H1 (cell line): ENCODE data around the gene RABEP2. TPM values are rescaled to one million over a fixed set of nuclear protein-coding genes. Genes with fewer than 3 reads are reported as not detected.

Experiments
- CTCF ChIA-PET: fragments of 300-600 bp; sonication (Branson Sonifier 250); formaldehyde crosslinking; loops from one replicate; lab custom pipeline; 2021; ENCODE audit not compliant: partially characterized antibody; lab: Charles Lee
- POLR2A ChIA-PET: fragments of 300-600 bp; sonication (Branson Sonifier 250); formaldehyde crosslinking; loops from one replicate; lab custom pipeline; 2021; ENCODE audit warnings: inconsistent platforms; ENCODE audit not compliant: partially characterized antibody; lab: Charles Lee
- DNase-seq, 2 experiments: peaks; one replicate each; pipeline versions ENCODE4 v3.0.0 to v3.0.0-alpha.2; 2010 to 2022; ENCODE audit warnings: low spot score in 2 of 2, low read depth in 1 of 2, mixed read lengths in 1 of 2
- FAIRE-seq: peaks from 2 replicates; lab custom pipeline; 2011; peaks lifted over from hg19 to GRCh38; lab: Jason Lieb, UNC
- H2AFZ ChIP-seq: 2 replicates; pipeline ENCODE4 v1.8.1; 2012; ENCODE audit warnings: low read length, inconsistent platforms
- H2AK5ac ChIP-seq: 2 replicates; pipeline ENCODE4 v1.6.1; 2013; ENCODE audit warnings: low read depth, low read length
- H2BK120ac ChIP-seq: replicated peaks from 2 replicates; pipeline ENCODE3; 2013; ENCODE audit warnings: low read depth, low read length, inconsistent platforms
- H2BK12ac ChIP-seq: 2 replicates; pipeline ENCODE4 v1.6.1; 2013; ENCODE audit warnings: low read depth, low read length
- H2BK15ac ChIP-seq: 2 replicates; pipeline ENCODE4 v1.6.1; 2013; ENCODE audit warnings: low read length
- H2BK20ac ChIP-seq: 2 replicates; pipeline ENCODE4 v1.6.1; 2013; ENCODE audit warnings: low read length
- H2BK5ac ChIP-seq: 2 replicates; pipeline ENCODE4 v1.6.1; 2013; ENCODE audit warnings: low read depth, low read length
- H3K14ac ChIP-seq: 2 replicates; pipeline ENCODE4 v1.6.1; 2013; ENCODE audit warnings: inconsistent platforms; ENCODE audit not compliant: insufficient read length
- H3K18ac ChIP-seq: 2 replicates; pipeline ENCODE4 v1.6.1; 2013; ENCODE audit warnings: low read length; ENCODE audit errors: extremely low read depth
- H3K23ac ChIP-seq: 2 replicates; pipeline ENCODE4 v1.6.1; 2013; ENCODE audit warnings: inconsistent platforms; ENCODE audit not compliant: insufficient read length
- H3K23me2 ChIP-seq: 2 replicates; pipeline ENCODE4 v1.6.1; 2013; ENCODE audit warnings: low read depth, low read length
- H3K27ac ChIP-seq: 2 replicates; pipeline ENCODE4 v1.6.1; 2011; ENCODE audit warnings: low read depth, low read length, inconsistent platforms
- H3K27me3 ChIP-seq, 4 experiments: replicated peaks in 1 of 4; 1 replicate in 1 of 4; 2 replicates in 3 of 4; pipeline versions ENCODE4 v1.6.1 to v1.8.1; 2011 to 2013; ENCODE audit warnings: low read length in 3 of 4, mild to moderate bottlenecking in 3 of 4, inconsistent platforms in 2 of 4, mixed read lengths in 2 of 4, moderate library complexity in 1 of 4; ENCODE audit not compliant: control insufficient read depth in 3 of 4, insufficient read depth in 3 of 4; ENCODE audit errors: extremely low read depth in 1 of 4
- H3K36me3 ChIP-seq, 4 experiments: 2 replicates each; pipeline versions ENCODE4 v1.6.1 to v1.8.1; 2011 to 2013; ENCODE audit warnings: mild to moderate bottlenecking in 4 of 4, low read length in 3 of 4, moderate library complexity in 2 of 4, control low read depth in 1 of 4, inconsistent platforms in 1 of 4; ENCODE audit not compliant: insufficient read depth in 4 of 4, control insufficient read depth in 2 of 4
- H3K4ac ChIP-seq: replicated peaks from 2 replicates; pipeline ENCODE3; 2013; ENCODE audit warnings: low read length, low read depth, mixed read lengths, inconsistent platforms; ENCODE audit not compliant: insufficient read length
- H3K4me1 ChIP-seq, 4 experiments: replicated peaks in 1 of 4; 1 replicate in 1 of 4; 2 replicates in 3 of 4; pipeline versions ENCODE4 v1.6.1 to v1.8.1; 2011 to 2013; ENCODE audit warnings: low read length in 3 of 4, inconsistent platforms in 2 of 4, mixed read lengths in 1 of 4; ENCODE audit not compliant: insufficient read depth in 4 of 4, control insufficient read depth in 3 of 4
- H3K4me2 ChIP-seq, 2 experiments: 2 replicates each; pipeline versions ENCODE4 v1.6.1 to v1.8.1; 2011 to 2013; ENCODE audit warnings: low read depth in 2 of 2, low read length in 2 of 2, control low read depth in 1 of 2, inconsistent platforms in 1 of 2, mild to moderate bottlenecking in 1 of 2; ENCODE audit not compliant: insufficient read depth in 1 of 2
- H3K4me3 ChIP-seq, 4 experiments: fragments of 200-600, 300-600 bp in 1 of 4; sonication (generic), shearing (Covaris generic), sonication (Bioruptor Twin) in 1 of 4; 2 replicates each; pipeline versions ENCODE4 v1.5.1 to v1.8.1; 2011 to 2016; ENCODE audit warnings: low read length in 4 of 4, low read depth in 3 of 4, control low read depth in 2 of 4, inconsistent platforms in 2 of 4, mild to moderate bottlenecking in 2 of 4, mixed read lengths in 1 of 4, moderate library complexity in 1 of 4; ENCODE audit not compliant: insufficient read depth in 2 of 4; ENCODE audit errors: extremely low read depth in 1 of 4
- H3K56ac ChIP-seq: replicated peaks from 2 replicates; pipeline ENCODE3; 2013; ENCODE audit warnings: low read depth, mild to moderate bottlenecking, mixed read lengths, low read length, inconsistent platforms; ENCODE audit not compliant: insufficient read length
- H3K79me1 ChIP-seq: 2 replicates; pipeline ENCODE4 v1.6.1; 2013; ENCODE audit warnings: low read depth, low read length, control low read depth
- H3K79me2 ChIP-seq, 2 experiments: 2 replicates each; pipeline versions ENCODE4 v1.6.1 to v1.8.1; 2012 to 2013; ENCODE audit warnings: low read length in 2 of 2, mild to moderate bottlenecking in 2 of 2, inconsistent platforms in 1 of 2; ENCODE audit not compliant: insufficient read depth in 2 of 2, control insufficient read depth in 1 of 2
- H3K9ac ChIP-seq, 4 experiments: replicated peaks in 1 of 4; 1 replicate in 1 of 4; 2 replicates in 3 of 4; pipeline versions ENCODE4 v1.6.1 to v1.8.1; 2011 to 2013; ENCODE audit warnings: low read depth in 3 of 4, low read length in 3 of 4, control low read depth in 2 of 4, mild to moderate bottlenecking in 2 of 4, moderate library complexity in 2 of 4, inconsistent platforms in 1 of 4; ENCODE audit errors: extremely low read depth in 1 of 4
- H3K9me3 ChIP-seq, 2 experiments: 2 replicates each; pipeline versions ENCODE4 v1.6.1 to v1.8.1; 2012 to 2013; ENCODE audit warnings: mild to moderate bottlenecking in 2 of 2, moderate library complexity in 2 of 2, control low read depth in 1 of 2, inconsistent platforms in 1 of 2, low read depth in 1 of 2, low read length in 1 of 2, mixed read lengths in 1 of 2; ENCODE audit not compliant: insufficient read depth in 2 of 2
- H4K20me1 ChIP-seq, 2 experiments: replicated peaks in 1 of 2; 2 replicates each; pipeline versions ENCODE3 to v1.8.1; 2011 to 2013; ENCODE audit warnings: inconsistent platforms in 2 of 2, low read length in 2 of 2, mild to moderate bottlenecking in 1 of 2; ENCODE audit not compliant: insufficient read depth in 2 of 2, control insufficient read depth in 1 of 2
- H4K5ac ChIP-seq: 2 replicates; pipeline ENCODE4 v1.6.1; 2013; ENCODE audit warnings: low read length, low read depth, mixed read lengths, inconsistent platforms; ENCODE audit not compliant: insufficient read length
- H4K8ac ChIP-seq: 2 replicates; pipeline ENCODE4 v1.8.0; 2013; ENCODE audit warnings: mild to moderate bottlenecking, moderate library complexity, low read length, inconsistent platforms; ENCODE audit not compliant: insufficient read depth; ENCODE audit errors: extremely low read depth
- H4K91ac ChIP-seq: replicated peaks from 2 replicates; pipeline ENCODE3; 2013; ENCODE audit warnings: low read length, mixed read lengths, inconsistent platforms; ENCODE audit not compliant: insufficient read length
- ATF3 ChIP-seq: IDR thresholded peaks from 2 replicates; pipeline ENCODE4 v1.6.1; 2011; ENCODE audit warnings: low read depth, mild to moderate bottlenecking, low read length; ENCODE audit not compliant: insufficient read depth
- CREB1 ChIP-seq: IDR thresholded peaks from 2 replicates; pipeline ENCODE4 v1.6.1; 2012; ENCODE audit warnings: inconsistent platforms
- CTCF ChIP-seq, 3 experiments: IDR thresholded peaks; 1 replicate in 2 of 3; 2 replicates in 1 of 3; pipeline versions ENCODE4 v1.5.1 to v1.6.1; 2011; ENCODE audit warnings: low read length in 3 of 3, mild to moderate bottlenecking in 3 of 3, inconsistent platforms in 2 of 3, low read depth in 1 of 3, moderate library complexity in 1 of 3; ENCODE audit not compliant: insufficient read depth in 1 of 3; ENCODE audit errors: control extremely low read depth in 1 of 3
- HDAC6 ChIP-seq: IDR thresholded peaks from one replicate; pipeline ENCODE4 v1.7.1; 2012; ENCODE audit warnings: low read depth, mild to moderate bottlenecking, inconsistent platforms, low read length, moderate library complexity
- JUN ChIP-seq: IDR thresholded peaks from 2 replicates; pipeline ENCODE4 v1.6.1; 2011; ENCODE audit warnings: low read depth, mild to moderate bottlenecking, improper control_type of control experiment, low read length
- SIRT6 ChIP-seq: IDR thresholded peaks from one replicate; pipeline ENCODE4 v1.7.1; 2012; ENCODE audit warnings: low read length, inconsistent platforms
- WGBS, 2 experiments: shearing (Covaris generic) in 1 of 2; methylation state at CpG; one replicate each; pipeline versions ENCODE4 v1.1.6 to v1.1.7; 2013 to 2015; ENCODE audit warnings: low lambda C conversion rate in 2 of 2, mixed read lengths in 2 of 2, inconsistent platforms in 1 of 2, low coverage in 1 of 2, missing lambda C conversion rate in 1 of 2; ENCODE audit not compliant: insufficient replicate concordance in 2 of 2, insufficient coverage in 1 of 2, insufficient read length in 1 of 2; ENCODE audit errors: extremely low coverage in 1 of 2, missing lambda C conversion rate in 1 of 2; 5-methylcytosine and 5-hydroxymethylcytosine counted together
- long read RNA-seq, 2 experiments: library from RNA in 1 of 2; library from capped mRNA in 1 of 2; stranded (forward); transcript quantifications; one replicate each; pipeline ENCODE4 v2.0.0, GENCODE V29; 2021; ENCODE audit warnings: inconsistent platforms in 1 of 2
- polyA minus RNA-seq, 3 experiments: library from RNA; depleted of rRNA, polyadenylated mRNA; stranded (reverse); fragments of >200 nt; gene quantifications; 1 replicate in 2 of 3; 2 replicates in 1 of 3; pipeline ENCODE4 v1.2.3, GENCODE V29; 2011
- polyA plus RNA-seq, 7 experiments: library from polyadenylated mRNA; depleted of rRNA in 3 of 7; stranded (reverse) in 5 of 7; unstranded in 2 of 7; fragments of >200 nt in 5 of 7; fragments of 200-250 nt in 2 of 7; gene quantifications; 1 replicate in 5 of 7; 2 replicates in 1 of 7; 4 replicates in 1 of 7; pipeline versions ENCODE4 v1.2.1 to v1.2.3, GENCODE V29; 2011 to 2013; ENCODE audit warnings: missing spikeins in 2 of 7, mixed read lengths in 2 of 7
- total RNA-seq: library from RNA; stranded (reverse); fragmentation: NEBNext Ultra II Directional; extraction: Animal tissue kit (Norgen Biotek cat#: 25700); gene quantifications from 2 replicates; pipeline ENCODE4 v1.2.1, GENCODE V29; 2021

The RABEP2 gene
- total RNA-seq (13.3 and 14.9 TPM in 2 replicates), polyA plus RNA-seq (2011; rRNA removed) (10.4 and 13.2 TPM in 2 replicates), polyA minus RNA-seq (2011; rRNA and poly(A)+ RNA removed) (3.9 and 4.0 TPM in 2 replicates)
- 21.1 TPM for polyA plus RNA-seq (2011; cell fraction: cytosol; rRNA removed)
- 27.3 TPM for polyA plus RNA-seq (2011; cell fraction: nucleus; rRNA removed)
- 13.5 to 16.6 TPM (median 15.7 TPM) in 4 replicates for polyA plus RNA-seq (2012, experiment 1 of 2)
- polyA plus RNA-seq (2012, experiment 2 of 2): 10.2 TPM
- 8.9 TPM for polyA plus RNA-seq (2013, experiment 1 of 2)
- 8.0 TPM for polyA plus RNA-seq (2013, experiment 2 of 2)
- polyA minus RNA-seq (2011; cell fraction: cytosol; rRNA and poly(A)+ RNA removed): 9.5 TPM
- 13.0 TPM for polyA minus RNA-seq (2011; cell fraction: nucleus; rRNA and poly(A)+ RNA removed)
- long read RNA-seq, experiment 1, partial matches to known transcripts: 1 of 2 reads
- long read RNA-seq, experiment 1, other reads (novel, unspliced or antisense): 1 of 2 reads
- long read RNA-seq, experiment 2, partial matches to known transcripts: 1 of 1 reads
- long read RNA-seq, experiment 2, other reads (novel, unspliced or antisense): 0 of 1 reads

GRCh38 chr16:28924762-28925385 lies at the start of gene RABEP2:
RABEP2 (minus strand) TSS chr16:28925238; CDS start chr16:28925163, 75 bp downstream.
- Histone ChIP-seq H3K4me1 (peaks cover 0 to 6% (median 0%) of the 10 kb centered on the region in 4 experiments; a peak in 3 of 7 replicates), H3K4me2 (peak within 1 kb of the TSS; percentile 80 to 96), H2BK5ac (peak within 1 kb of the TSS; percentile 95), H3K23me2 (peaks cover 13% of the 10 kb centered on the region), H3K27me3 (no peaks in the 10 kb centered on the region), H3K23ac (no peak within 1 kb of the TSS), H4K8ac (peak within 1 kb of the TSS; percentile 92), H3K56ac (peak within 1 kb of the TSS; percentile 69), H3K27ac (peak within 1 kb of the TSS; percentile 90), H3K4me3 (peak within 1 kb of the TSS; percentile 74 to 84 (median 79)), H3K18ac (peak within 1 kb of the TSS; percentile 96), H3K9ac (peak within 1 kb of the TSS; percentile 86 to 91 (median 88)), H2BK12ac (no peak within 1 kb of the TSS; the same call in 1 of the 2 replicates), H2BK15ac (peak within 1 kb of the TSS; percentile 98; the same call in 1 of the 2 replicates), H3K4ac (peak within 1 kb of the TSS; percentile 59), H2BK120ac (no peak within 1 kb of the TSS), H2AK5ac (no peak within 1 kb of the TSS), H4K20me1 (no peaks in the 10 kb centered on the region), H3K9me3 (no peaks in the 10 kb centered on the region), H2AFZ (peak within 1 kb of the TSS; percentile 71), H3K14ac (no peak within 1 kb of the TSS), H3K79me1 (no peaks in the 10 kb centered on the region), H3K79me2 (no peaks in the 10 kb centered on the region), H2BK20ac (no peak within 1 kb of the TSS), H3K36me3 (no peaks in the 10 kb centered on the region; a peak in 2 of 8 replicates), H4K5ac (peak within 1 kb of the TSS; percentile 82), H4K91ac (peak within 1 kb of the TSS; percentile 65)
- POLR2A ChIA-PET: interaction anchor here (0.6 to 3.8 kb wide), 13 partner anchors 8 to 62 kb away, joined by 3 to 23 read pairs (median 4); partner anchors contain the start of genes ATP2A1, CD19 and SH2B1
- no peak for FAIRE-seq
- peak; percentile 95 to 100 for DNase-seq
- 2% methylated on average over 35 of the region's 66 CpGs; no CpG with 5 or more reads in 1 of the 2 experiments for WGBS, 2 experiments
- CTCF ChIA-PET: interaction anchor here (1.1 to 3.9 kb wide), 8 partner anchors 8 to 78 kb away, joined by 3 to 31 read pairs (median 6); no protein-coding TSS in a partner anchor
- TF ChIP-seq SIRT6 (no peak), CTCF (IDR thresholded peaks at IDR 0.05; ENCODE audit: control extremely low read depth in 1 of 3, insufficient read depth in 1 of 3, low read depth in 1 of 3, low read length in 3 of 3) (no peak), JUN (no peak), ATF3 (no peak), CREB1 (peak; percentile 34; the same call in 1 of the 2 replicates), HDAC6 (no peak)
